Activated CD4-positive, alpha-beta T cell treated with anti-CD3 and anti-CD28 coated beads, Interleukin-2, Interleukin-4, amounts not matched to agents 100 ng/mL and 50 ng/mL, durations not matched to agents 16 hours and 8 hours (primary cell): ENCODE data around the gene CUEDC1.

Experiments
- DNase-seq: peaks from one replicate; pipeline ENCODE4 v3.0.0-alpha.2; 2020; ENCODE audit warnings: low spot score

Gene CUEDC1

GRCh38 chr17:57874434-57875289 lies 80.5 kb downstream of the CUEDC1 start:
- no peak for DNase-seq

DNA sequence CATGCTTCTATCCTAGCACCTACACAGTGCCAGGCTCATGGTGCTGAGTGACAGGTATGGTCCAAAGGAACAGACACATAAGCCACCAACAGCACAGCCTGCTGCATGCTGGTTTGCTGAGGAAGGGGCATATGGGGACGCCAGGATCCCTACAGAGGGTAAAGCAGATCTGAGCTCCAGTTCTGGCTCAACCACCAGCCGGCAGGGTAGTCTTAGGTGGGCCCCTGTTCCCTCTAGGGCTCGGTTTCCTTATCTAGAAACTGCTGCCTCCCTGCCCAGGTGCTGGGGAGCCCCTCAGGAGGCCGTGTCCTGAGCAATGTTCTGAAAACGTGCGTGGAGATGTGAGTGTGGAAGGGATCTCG lies 81.2 kb downstream of the CUEDC1 start:
- DNase-seq = no peak

GRCh38 chr17:57873261-57874057 lies 81.8 kb downstream of the CUEDC1 start:
- no peak for DNase-seq

GRCh38 chr17:57872536-57872935 lies 82.7 kb downstream of the CUEDC1 start:
- no peak for DNase-seq

DNA sequence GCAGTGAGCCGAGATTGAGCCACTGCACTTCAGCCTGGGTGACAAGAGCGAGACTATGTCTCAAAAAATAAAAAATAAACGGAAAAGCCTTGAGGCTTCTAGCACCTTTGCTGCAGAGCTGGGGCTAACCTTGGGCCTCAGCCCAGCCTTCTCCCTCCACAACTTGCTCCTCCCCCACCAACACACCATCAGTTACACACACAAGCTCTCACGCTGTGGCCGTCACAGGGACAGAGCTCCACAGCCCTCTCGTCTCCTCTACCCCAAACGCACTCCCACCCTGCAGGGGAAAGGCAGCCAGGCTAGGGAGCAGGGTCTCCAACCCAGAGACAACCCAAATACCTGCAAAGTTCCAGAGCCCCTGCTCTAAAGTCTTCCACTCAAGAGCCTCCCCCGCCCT lies 83.3 kb downstream of the CUEDC1 start:
- no peak for DNase-seq

DNA sequence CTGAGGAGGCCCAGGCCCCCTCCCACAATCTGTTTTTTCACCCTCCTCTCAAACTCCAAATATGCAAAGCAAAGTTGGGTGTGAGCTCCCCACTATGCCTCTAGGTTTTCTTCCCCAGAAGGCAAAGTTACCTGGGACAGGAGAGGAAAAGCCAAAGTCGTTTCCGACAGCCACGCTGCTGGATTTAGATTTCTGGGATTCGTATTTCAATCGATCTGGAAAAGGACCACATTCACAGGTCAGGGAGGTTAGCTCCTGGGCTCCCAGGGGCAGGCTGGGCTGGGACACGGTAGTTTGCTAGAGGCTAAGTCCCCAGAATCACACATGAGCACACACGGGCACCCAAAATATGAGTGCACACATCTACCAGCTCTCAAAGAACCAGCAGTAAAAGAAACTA lies 84.1 kb downstream of the CUEDC1 start:
- DNase-seq = no peak

- no peak for DNase-seq
These were observed 85.0 kb downstream of the CUEDC1 start for GRCh38 chr17:57870283-57870635.

DNA sequence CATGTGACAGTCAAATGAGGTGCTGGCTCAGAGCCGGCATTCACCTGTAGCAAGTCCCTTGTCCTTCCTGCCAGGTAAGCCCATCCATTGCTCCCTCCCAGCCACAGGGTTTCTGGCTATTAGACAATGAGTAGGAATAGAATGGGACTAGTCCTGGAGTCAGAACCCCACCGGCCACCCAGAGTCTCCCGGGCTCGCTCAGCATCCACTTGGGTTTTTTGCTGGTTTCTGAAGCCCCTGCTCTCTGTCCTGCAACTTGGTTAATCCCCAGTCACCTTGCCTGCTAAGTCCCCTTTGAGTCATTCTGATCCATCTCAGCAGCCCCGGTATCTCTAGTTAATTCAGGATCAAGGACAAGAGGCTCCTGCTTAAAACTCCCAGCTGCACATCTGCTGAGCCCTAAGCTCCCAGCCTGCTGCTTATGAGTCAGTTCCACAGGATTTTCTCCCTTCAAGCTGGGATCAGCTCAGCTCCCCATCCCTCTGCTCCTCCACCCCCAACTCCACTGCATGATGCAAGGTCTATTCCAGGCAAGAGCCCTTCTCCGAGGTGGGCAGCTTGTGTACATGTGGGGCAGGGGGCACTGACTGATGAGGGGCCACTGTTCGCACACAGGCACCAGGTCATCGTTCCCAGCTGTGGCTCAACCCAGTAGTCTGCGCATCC lies 85.5 kb downstream of the CUEDC1 start:
- DNase-seq = no peak

GRCh38 chr17:57868910-57869616 lies 86.1 kb downstream of the CUEDC1 start:
- DNase-seq = no peak

GRCh38 chr17:57868007-57868909 lies 87.0 kb downstream of the CUEDC1 start:
- DNase-seq = no peak

GRCh38 chr17:57867126-57867525 lies 88.1 kb downstream of the CUEDC1 start:
- DNase-seq = no peak

DNA sequence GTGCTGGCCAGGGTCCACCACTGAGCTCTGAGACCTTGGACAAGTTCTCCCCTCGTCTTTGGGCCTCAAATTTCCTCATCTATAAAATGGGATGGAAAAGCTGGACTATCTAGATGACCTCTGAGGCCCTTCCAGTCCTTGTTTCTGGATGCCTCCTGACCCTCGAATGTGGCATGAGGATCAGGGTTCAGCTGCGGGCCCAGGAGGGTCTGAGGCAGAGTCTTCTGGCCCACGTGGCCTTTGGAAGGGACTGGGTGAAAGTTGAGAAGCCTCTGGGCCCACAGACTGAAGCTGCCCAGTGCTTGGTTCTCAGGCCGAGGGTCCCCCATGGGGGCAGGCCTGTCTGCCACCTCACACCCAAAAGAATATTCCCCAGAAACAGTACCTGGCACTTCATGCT lies 88.5 kb downstream of the CUEDC1 start:
- DNase-seq = no peak

- no peak for DNase-seq
These were observed 88.9 kb downstream of the CUEDC1 start for GRCh38 chr17:57866319-57866718.

GRCh38 chr17:57864273-57864672 lies 90.9 kb downstream of the CUEDC1 start:
- no peak for DNase-seq

DNA sequence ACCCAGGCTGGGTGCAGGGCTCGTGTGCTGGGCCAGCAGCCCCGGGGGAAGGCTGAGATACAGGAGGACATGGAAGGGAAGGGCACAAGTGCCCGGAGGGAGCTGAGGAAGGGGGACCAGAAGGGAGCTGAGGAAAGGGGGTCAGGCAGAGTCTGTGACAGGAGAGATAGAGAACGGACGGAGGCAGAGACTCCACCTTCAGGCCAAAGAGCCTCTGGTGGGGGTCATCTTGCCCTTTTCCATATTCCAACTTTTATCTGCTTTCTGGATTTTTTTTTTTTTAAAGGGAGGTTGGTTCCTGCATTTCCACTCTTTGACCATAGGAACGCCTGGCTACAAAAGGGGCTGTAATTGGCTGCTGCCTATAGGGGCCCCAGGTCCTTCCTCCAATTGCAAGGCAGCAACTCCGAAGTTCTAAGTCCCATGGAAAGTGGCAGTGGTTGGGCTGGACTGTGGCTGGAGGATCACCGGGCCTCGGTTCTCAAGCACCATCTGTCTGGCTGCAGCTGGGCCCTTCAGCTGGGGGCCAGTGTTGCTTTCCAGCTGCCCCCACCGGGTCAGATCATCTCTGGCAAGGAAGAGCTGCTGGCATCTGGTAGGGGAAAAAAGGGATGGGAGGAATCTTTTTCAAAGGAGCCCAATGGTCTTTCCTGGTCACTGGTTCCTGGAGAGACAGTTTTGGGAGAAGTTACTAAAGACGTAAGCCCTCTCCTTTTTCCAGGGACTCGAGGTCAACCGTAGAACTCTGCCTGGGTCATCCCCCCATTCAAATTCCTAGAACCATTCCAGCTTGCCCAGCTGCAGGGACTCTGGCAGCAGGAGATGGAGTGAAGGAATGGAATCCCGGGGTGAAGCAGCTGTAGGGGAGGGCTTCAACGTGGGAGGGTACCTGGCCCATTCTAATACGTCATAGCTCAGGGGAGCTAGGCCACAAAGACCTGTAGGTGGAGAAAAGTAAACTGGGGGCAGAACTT lies 92.2 kb downstream of the CUEDC1 start:
- no peak for DNase-seq

GRCh38 chr17:57861790-57862693 lies 93.2 kb downstream of the CUEDC1 start:
- DNase-seq = no peak

DNA sequence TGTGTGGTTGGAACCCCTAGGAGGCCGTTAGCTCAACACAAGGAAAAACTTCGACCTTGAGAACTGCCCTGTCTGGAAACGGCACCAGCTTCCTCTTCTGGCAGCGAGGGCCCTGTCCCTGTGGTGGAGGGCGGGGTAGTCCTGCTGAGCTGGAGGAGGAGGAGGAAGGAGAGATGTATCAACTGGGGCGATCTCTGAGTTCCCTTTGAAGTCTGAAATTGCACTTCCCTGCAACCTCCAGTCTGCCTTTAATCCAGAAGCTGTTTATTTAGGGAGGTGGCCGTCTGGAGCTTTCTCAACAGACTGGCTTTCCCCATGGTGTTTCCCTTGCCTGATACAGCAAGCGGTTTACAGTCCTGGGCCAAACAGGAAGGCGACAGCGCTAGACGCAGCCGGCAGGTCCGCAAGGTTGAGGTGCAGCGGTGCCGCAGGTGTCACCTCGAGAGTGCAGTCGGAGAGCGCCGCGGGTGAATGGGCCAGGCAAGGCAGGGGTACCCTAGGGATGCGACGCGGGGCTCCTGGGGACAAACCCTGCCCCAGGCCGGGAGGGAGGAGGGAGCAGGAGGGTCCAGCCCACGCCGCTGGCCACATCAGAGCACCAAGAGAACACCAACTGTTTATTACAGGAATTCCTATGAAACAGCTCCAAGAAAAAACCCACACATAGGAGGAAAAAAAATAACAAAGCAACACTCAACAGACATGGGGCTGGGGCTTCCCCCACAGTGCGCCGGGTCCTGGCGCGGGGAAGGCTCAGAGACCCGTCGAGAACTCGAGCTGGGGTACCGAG lies 94.0 kb downstream of the CUEDC1 start:
- no peak for DNase-seq

GRCh38 chr17:57860414-57860999 lies 94.7 kb downstream of the CUEDC1 start:
- DNase-seq = no peak
